Measurements from ENCODE around the gene PCBP1.
A peak's percentile ranks its signal among the peaks of the same experiment; 100 is the strongest.
"Not testable (repeated sequence)": the region's sequence is repeated elsewhere in the genome, so short reads cannot be mapped to it uniquely, and the experiment has no call there.

PCBP1 gene

DNA sequence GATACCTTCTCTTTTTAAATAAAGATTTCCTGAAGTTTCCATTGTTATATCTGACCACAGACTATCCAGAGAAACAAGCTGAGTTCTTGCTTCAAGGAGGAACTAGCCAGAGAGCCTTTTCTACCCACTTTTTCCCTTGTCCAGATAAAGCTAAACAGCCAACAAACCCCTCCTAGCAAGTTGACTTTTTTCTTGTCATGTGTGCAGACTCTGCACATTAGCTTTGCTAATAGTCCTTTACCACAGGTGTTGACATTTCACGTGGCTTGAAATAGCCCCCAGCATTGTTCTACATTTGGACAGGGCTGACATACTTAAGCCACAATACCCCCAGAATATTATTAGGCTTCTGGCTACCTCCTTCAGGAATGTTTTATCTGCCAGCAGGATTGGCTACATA, 40.7 kb downstream of the PCBP1 start:
- DNase-seq = no peak

DNA sequence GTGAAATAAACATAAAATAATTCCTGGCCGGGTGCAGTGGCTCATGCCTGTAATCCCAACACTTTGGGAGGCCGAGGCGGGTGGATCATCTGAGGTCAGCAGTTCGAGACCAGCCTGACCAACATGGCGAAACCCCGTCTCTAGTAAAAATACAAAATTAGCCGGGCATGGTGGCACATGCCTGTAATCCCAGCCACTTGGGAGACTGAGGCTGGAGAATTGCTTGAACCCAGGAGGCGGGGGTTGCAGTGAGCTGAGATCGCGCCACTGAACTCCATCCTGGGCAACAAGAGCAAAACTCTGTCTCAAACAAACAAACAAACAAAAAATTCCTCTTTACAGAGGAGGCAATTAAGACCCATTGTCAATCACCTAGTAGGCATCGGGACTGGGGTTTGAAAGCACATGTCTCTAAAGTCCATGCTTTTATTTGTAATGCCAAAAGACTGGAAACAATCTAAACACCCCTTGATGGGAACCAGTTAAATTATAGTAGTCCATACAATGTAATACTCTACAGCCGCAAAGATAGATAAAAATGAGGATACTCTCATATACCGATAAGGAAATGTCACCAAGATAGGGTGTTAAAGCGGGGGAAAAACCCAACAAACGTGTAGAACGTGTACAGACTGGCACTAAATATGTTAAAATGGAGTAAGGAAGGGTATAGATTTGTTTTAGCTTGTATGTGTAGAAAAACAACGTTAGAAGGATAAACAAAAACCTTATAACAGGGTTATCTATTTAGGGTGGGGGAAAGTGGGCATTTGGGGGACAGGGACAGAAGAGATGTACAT, 44.3 kb downstream of the PCBP1 start:
- DNase-seq = not testable (repeated sequence)

- peak; percentile 37 for DNase-seq
Observed at GRCh38 chr2:70132244-70133126, 45.2 kb downstream of the PCBP1 start.

DNA sequence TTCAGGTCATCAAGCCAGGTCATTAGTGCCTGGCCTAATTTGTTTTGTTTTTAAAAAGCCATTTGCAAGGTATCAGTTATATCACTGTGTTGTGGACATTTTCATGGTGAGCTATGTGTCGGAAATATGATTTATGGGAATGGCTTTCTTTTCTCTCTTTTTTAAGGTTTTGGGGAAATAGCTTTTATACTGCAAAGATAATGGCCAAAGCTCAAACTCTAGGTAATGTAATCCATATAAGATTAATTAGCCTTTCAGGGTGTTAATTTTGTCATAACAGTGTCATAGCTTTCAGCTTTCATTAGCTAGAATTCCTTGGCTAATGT, 45.8 kb downstream of the PCBP1 start:
- DNase-seq = no peak

DNA sequence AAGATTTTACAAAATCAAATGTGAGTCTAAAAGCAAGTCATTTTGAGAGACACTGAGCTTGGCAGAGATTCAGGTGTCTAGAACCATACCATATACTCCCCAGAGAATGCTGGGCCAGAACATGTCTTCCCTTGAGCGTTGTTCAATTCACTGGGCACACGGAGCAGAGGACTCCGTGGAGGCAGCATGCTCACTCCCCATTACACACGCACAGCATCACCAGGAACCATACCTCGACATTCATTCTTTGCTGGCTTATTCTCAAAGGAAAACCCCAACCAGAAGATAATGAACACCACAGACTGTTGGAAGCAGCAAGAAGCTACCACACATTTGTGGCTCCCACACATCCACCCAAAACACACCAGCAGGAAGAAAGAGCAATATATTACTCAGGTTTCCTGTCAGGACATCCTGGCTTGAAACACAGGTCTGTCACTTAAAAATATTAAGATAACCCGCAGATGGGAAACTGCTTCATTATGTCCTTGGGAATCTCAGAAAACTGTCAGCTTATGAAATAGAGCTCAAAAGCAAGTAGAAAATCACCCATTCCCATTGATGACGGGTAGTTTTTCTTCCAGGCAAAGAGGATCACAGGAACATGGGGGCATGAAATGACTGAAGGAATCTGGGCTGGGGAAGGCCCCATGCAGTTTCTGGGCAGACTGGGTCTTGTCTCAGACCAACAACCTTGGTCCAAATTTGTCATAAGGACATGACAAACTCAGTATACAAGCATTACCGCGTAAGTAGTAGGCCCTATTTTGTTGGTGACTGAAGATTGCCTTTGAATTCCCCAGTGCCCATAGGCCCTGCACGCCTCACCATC, 46.4 kb downstream of the PCBP1 start:
- DNase-seq = no peak

DNA sequence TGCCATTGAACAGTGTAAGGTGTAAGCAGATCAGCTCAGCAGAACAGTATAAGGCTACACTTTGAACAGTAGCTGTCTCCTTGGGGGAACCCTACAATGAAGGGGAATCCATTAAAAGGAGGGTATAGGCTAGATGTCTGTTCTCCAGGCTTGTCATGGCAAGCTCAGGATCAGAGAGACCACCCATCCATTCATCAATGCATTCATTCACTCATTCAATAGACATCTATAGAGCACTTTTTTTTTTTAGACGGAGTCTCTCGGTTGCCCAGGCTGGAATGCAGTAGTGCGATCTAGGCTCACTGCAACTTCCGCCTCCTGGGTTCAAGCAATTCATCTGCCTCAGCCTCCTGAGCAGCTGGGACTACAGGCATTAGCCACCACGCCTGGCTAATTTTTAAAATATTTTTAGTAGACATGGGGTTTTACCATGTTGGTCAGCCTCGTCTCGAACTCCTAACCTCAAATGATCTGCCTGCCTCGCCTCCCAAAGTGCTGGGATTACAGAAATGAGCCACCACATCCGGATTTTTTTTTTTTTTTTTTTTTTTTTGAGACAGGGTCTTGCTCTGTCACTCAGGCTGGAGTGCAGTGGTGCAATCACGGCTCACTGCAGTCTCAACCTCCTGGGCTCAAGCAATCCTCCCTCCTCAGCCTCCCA, 47.2 kb downstream of the PCBP1 start:
- DNase-seq = not testable (repeated sequence)
